Mesendoderm (in vitro differentiated cells): Measurements from ENCODE around the gene ALDH16A1.

ENCODE experiments used
- DNase-seq: peaks from one replicate; pipeline ENCODE4 v3.0.0; 2013
- H2AK5ac ChIP-seq: 2 replicates; pipeline ENCODE4 v1.6.1; 2013; ENCODE audit warnings: low read length, inconsistent platforms
- H2BK120ac ChIP-seq: 2 replicates; pipeline ENCODE4 v1.6.1; 2013; ENCODE audit warnings: low read depth, mild to moderate bottlenecking, low read length, moderate library complexity, mixed read lengths
- H2BK15ac ChIP-seq: replicated peaks from 2 replicates; pipeline ENCODE4 v1.6.1; 2013; ENCODE audit warnings: low read depth, mild to moderate bottlenecking, moderate library complexity
- H2BK5ac ChIP-seq: 2 replicates; pipeline ENCODE4 v1.6.1; 2013; ENCODE audit warnings: low read length, inconsistent platforms
- H3K18ac ChIP-seq: 2 replicates; pipeline ENCODE4 v1.6.1; 2013; ENCODE audit warnings: mild to moderate bottlenecking, low read length, mixed read lengths
- H3K23ac ChIP-seq: one replicate; pipeline ENCODE4 v1.6.1; 2013; ENCODE audit warnings: low read length
- H3K27ac ChIP-seq: 2 replicates; pipeline ENCODE4 v1.5.1; 2013; ENCODE audit warnings: low read depth, mild to moderate bottlenecking, inconsistent platforms, low read length, moderate library complexity
- H3K27me3 ChIP-seq: 2 replicates; pipeline ENCODE4 v1.6.1; 2013; ENCODE audit warnings: low read length, control low read depth, mild to moderate bottlenecking, inconsistent platforms; ENCODE audit not compliant: insufficient read depth, poor library complexity
- H3K36me3 ChIP-seq: 2 replicates; pipeline ENCODE4 v1.6.1; 2013; ENCODE audit warnings: low read length, inconsistent platforms; ENCODE audit not compliant: control insufficient read depth, insufficient read depth
- H3K4ac ChIP-seq: one replicate; pipeline ENCODE4 v1.6.1; 2013; ENCODE audit warnings: low read depth, mild to moderate bottlenecking, low read length, moderate library complexity
- H3K4me1 ChIP-seq: 2 replicates; pipeline ENCODE4 v1.6.1; 2013; ENCODE audit warnings: low read depth, low read length, inconsistent platforms; ENCODE audit not compliant: control insufficient read depth
- H3K4me2 ChIP-seq: 2 replicates; pipeline ENCODE4 v1.6.1; 2013; ENCODE audit warnings: low read length
- H3K4me3 ChIP-seq: 2 replicates; pipeline ENCODE4 v1.5.1; 2013; ENCODE audit warnings: mild to moderate bottlenecking, low read length
- H3K56ac ChIP-seq: one replicate; pipeline ENCODE4 v1.6.1; 2013; ENCODE audit warnings: low read length
- H3K79me1 ChIP-seq: 2 replicates; pipeline ENCODE4 v1.6.1; 2013; ENCODE audit warnings: low read length, inconsistent platforms
- H3K79me2 ChIP-seq: 2 replicates; pipeline ENCODE4 v1.6.1; 2013; ENCODE audit warnings: mild to moderate bottlenecking, low read length; ENCODE audit not compliant: control insufficient read depth, insufficient read depth
- H3K9ac ChIP-seq: 2 replicates; pipeline ENCODE4 v1.6.1; 2013; ENCODE audit warnings: low read length, inconsistent platforms
- H4K5ac ChIP-seq: one replicate; pipeline ENCODE4 v1.6.1; 2013; ENCODE audit warnings: low read length
- H4K8ac ChIP-seq: one replicate; pipeline ENCODE4 v1.6.1; 2013; ENCODE audit warnings: low read depth, mild to moderate bottlenecking, control low read depth, low read length, moderate library complexity
- WGBS: extraction: QIAGEN DNeasy Blood & Tissue Kit; methylation state at CpG from one replicate; pipeline ENCODE4 v1.1.7; 2013; ENCODE audit warnings: low lambda C conversion rate, missing lambda C conversion rate; ENCODE audit not compliant: insufficient coverage; ENCODE audit errors: extremely low coverage; 5-methylcytosine and 5-hydroxymethylcytosine counted together

Gene ALDH16A1

GRCh38 chr19:49450405-49450804 lies 2.6 kb upstream of the ALDH16A1 start:
- H4K5ac ChIP-seq, result no peak overlapping the region
- whole genome bisulfite sequencing, result no CpG with 5 or more reads among the region's 7 CpGs
- no peak for DNase-seq
- H3K56ac ChIP-seq, result no peak overlapping the region
- no peak overlapping the region for H2BK5ac ChIP-seq
- no peaks in the 10 kb centered on the region for H3K4me1 ChIP-seq
- peaks cover 6% of the 10 kb centered on the region for H3K79me2 ChIP-seq
- H3K27ac ChIP-seq, result no peak overlapping the region
- H4K8ac ChIP-seq, result no peak overlapping the region
- H3K23ac ChIP-seq, result no peak overlapping the region
- H3K36me3 ChIP-seq, result peaks cover 5% of the 10 kb centered on the region
- no peak overlapping the region for H2AK5ac ChIP-seq
- peak overlapping the region; percentile 23 for H3K9ac ChIP-seq
- no peak overlapping the region for H3K4ac ChIP-seq
- H3K4me3 ChIP-seq, result no peak overlapping the region
- no peaks in the 10 kb centered on the region for H3K27me3 ChIP-seq
- H3K18ac ChIP-seq, result no peak overlapping the region
- H2BK120ac ChIP-seq, result no peak overlapping the region
- H2BK15ac ChIP-seq, result no peak overlapping the region
- peaks cover 11% of the 10 kb centered on the region for H3K79me1 ChIP-seq
- peak overlapping the region; percentile 4 for H3K4me2 ChIP-seq

GRCh38 chr19:49451430-49452181 lies 1.4 kb upstream of the ALDH16A1 start, which contains the start of gene PIH1D1:
TSS of gene PIH1D1 (minus strand) at chr19:49451814. CDS start at chr19:49451574, 240 bp downstream.
- peak; percentile 100 for DNase-seq
- Histone ChIP-seq H3K79me1 (peaks cover 11% of the 10 kb centered on the region), H3K18ac (peak within 1 kb of the TSS; percentile 29), H4K8ac (no peak within 1 kb of the TSS), H2AK5ac (no peak within 1 kb of the TSS), H4K5ac (no peak within 1 kb of the TSS), H2BK120ac (no peak within 1 kb of the TSS), H2BK15ac (no peak within 1 kb of the TSS), H3K4me2 (peak within 1 kb of the TSS; percentile 69), H3K4ac (peak within 1 kb of the TSS; percentile 76), H3K4me1 (no peaks in the 10 kb centered on the region), H2BK5ac (no peak within 1 kb of the TSS), H3K27me3 (no peaks in the 10 kb centered on the region), H3K56ac (peak within 1 kb of the TSS; percentile 88), H3K4me3 (peak within 1 kb of the TSS; percentile 78), H3K23ac (no peak within 1 kb of the TSS), H3K36me3 (peaks cover 5% of the 10 kb centered on the region), H3K9ac (peak within 1 kb of the TSS; percentile 91), H3K79me2 (peaks cover 6% of the 10 kb centered on the region), H3K27ac (peak within 1 kb of the TSS; percentile 98)
- WGBS, result no CpG with 5 or more reads among the region's 42 CpGs

DNA sequence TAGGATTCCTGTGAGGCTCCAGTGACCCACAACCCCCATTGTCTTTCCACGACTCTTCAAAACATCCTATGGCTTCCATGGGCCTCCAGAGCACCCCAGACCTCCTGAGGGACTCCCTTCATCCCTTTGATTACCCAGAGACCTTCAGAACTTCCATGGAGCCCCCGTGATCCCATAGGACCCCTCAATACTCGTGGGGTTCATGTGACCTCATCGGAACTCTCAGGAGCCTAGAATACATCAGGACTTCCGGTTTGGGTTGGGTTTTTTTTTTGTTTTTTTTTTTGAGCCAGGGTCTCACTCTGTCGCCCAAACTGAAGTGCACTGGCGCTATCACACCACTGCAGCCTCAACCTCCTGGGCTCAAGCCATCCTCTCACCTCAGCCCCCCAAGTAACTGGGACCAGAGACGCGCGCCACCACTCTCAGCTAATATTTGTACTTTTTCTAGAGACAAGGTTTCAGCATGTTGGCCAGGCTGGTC lies 774 bp downstream of the ALDH16A1 start:
- DNase-seq, result no peak
- no peak overlapping the region for H2BK15ac ChIP-seq
- H3K79me1 ChIP-seq, result peaks cover 9% of the 10 kb centered on the region
- H3K79me2 ChIP-seq, result peaks cover 6% of the 10 kb centered on the region
- H3K4ac ChIP-seq, result peak overlapping the region; percentile 97
- whole genome bisulfite sequencing, result no CpG with 5 or more reads among the region's 10 CpGs
- peak overlapping the region; percentile 98 for H2AK5ac ChIP-seq
- peak overlapping the region; percentile 95 for H4K8ac ChIP-seq
- H3K27ac ChIP-seq, result peak overlapping the region; percentile 85
- H3K4me1 ChIP-seq, result no peaks in the 10 kb centered on the region
- peak overlapping the region; percentile 98 for H3K56ac ChIP-seq
- peak overlapping the region; percentile 98 for H3K9ac ChIP-seq
- H3K36me3 ChIP-seq, result peaks cover 2% of the 10 kb centered on the region
- H3K18ac ChIP-seq, result peak overlapping the region; percentile 95
- H3K23ac ChIP-seq, result no peak overlapping the region
- no peaks in the 10 kb centered on the region for H3K27me3 ChIP-seq
- H4K5ac ChIP-seq, result peak overlapping the region; percentile 89
- peak overlapping the region; percentile 74 for H2BK5ac ChIP-seq
- no peak overlapping the region for H2BK120ac ChIP-seq
- peak overlapping the region; percentile 96 for H3K4me2 ChIP-seq
- peak overlapping the region; percentile 85 for H3K4me3 ChIP-seq

DNA sequence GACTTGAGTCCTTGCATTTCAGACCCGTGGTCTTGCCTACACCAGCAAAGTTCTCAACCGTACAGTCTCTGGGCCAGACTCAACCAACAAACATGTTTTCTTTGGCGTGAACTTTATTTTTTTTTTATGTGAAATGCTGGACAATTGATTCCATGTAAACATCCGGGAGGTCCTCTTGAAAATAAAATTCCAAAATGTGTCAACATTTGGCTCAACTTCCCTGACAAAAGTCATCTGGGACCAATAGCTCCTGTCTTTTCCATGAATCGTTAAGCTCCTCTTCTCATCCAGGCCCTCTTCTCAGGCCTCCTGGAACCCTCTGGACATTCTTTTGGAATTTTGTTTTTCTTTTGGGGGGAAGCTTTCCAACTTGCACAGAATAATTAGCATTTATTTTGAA lies 2.7 kb downstream of the ALDH16A1 start:
- Histone ChIP-seq H3K36me3 (no peaks in the 10 kb centered on the region), H2AK5ac (no peak overlapping the region), H3K56ac (no peak overlapping the region), H3K27ac (no peak overlapping the region), H2BK5ac (no peak overlapping the region), H3K9ac (no peak overlapping the region), H3K23ac (no peak overlapping the region), H3K27me3 (no peaks in the 10 kb centered on the region), H4K8ac (no peak overlapping the region), H3K4me2 (no peak overlapping the region), H2BK120ac (no peak overlapping the region), H2BK15ac (no peak overlapping the region), H3K4ac (no peak overlapping the region), H3K18ac (no peak overlapping the region), H3K79me1 (peaks cover 3% of the 10 kb centered on the region), H4K5ac (no peak overlapping the region), H3K4me1 (no peaks in the 10 kb centered on the region), H3K4me3 (no peak overlapping the region), H3K79me2 (peaks cover under 1% of the 10 kb centered on the region)
- no CpG with 5 or more reads among the region's 5 CpGs for whole genome bisulfite sequencing
- no peak for DNase-seq

DNA sequence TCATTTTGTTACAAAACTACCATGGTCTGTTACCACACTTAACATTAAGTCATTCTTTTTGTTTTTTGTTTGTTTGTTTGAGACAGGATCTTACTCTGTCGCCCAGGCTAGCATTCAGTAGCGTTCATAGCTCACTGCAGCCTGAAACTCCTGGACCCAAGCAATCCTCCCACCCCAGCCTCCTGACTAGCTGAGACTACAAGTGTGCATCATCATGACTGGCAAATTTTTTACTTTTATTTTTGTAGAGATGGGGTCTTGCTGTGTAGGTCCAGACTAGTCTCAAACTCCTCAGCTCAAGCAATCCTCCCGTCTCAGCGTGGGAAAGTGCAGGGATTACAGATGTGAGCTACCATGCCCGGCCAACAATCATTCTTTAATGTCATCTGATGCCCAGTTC lies 3.3 kb downstream of the ALDH16A1 start:
- no peak overlapping the region for H4K8ac ChIP-seq
- H3K56ac ChIP-seq, result no peak overlapping the region
- WGBS, result no CpG with 5 or more reads among the region's 5 CpGs
- H2BK120ac ChIP-seq, result no peak overlapping the region
- no peak overlapping the region for H2AK5ac ChIP-seq
- no peak overlapping the region for H4K5ac ChIP-seq
- H3K27me3 ChIP-seq, result no peaks in the 10 kb centered on the region
- no peak overlapping the region for H3K4me2 ChIP-seq
- no peaks in the 10 kb centered on the region for H3K36me3 ChIP-seq
- no peak overlapping the region for H3K27ac ChIP-seq
- H3K79me2 ChIP-seq, result no peaks in the 10 kb centered on the region
- no peak overlapping the region for H3K23ac ChIP-seq
- no peak overlapping the region for H3K18ac ChIP-seq
- no peak overlapping the region for H3K9ac ChIP-seq
- H2BK5ac ChIP-seq, result no peak overlapping the region
- H3K79me1 ChIP-seq, result peaks cover 3% of the 10 kb centered on the region
- no peak overlapping the region for H2BK15ac ChIP-seq
- DNase-seq, result no peak
- H3K4me3 ChIP-seq, result no peak overlapping the region
- no peaks in the 10 kb centered on the region for H3K4me1 ChIP-seq
- no peak overlapping the region for H3K4ac ChIP-seq
